IMR-90 (cell line): Measurements from ENCODE around the gene PLEKHG2. TPM values are rescaled to one million over a fixed set of nuclear protein-coding genes. Genes with fewer than 3 reads are reported as not detected.

Source experiments
- ATAC-seq: fragments of 200-7000 bp; cut with Tn5 transposase; 2 replicates; pipeline ENCODE4 v1.9.1; 2020; ENCODE audit warnings: low read depth, mild to moderate bottlenecking, moderate library complexity
- BruUV-seq: library from RNA; stranded (reverse); fragments of 400-500 nt; replicated peaks from 2 replicates; lab custom pipeline; 2021; lab: Mats Ljungman, UMichigan
- CTCF ChIA-PET: fragments of 300-600 bp; formaldehyde crosslinking; extraction: SDS; loops from one replicate; lab custom pipeline; 2021; ENCODE audit warnings: antibody characterized with exemption; lab: Yijun Ruan, JAX
- POLR2A ChIA-PET: fragments of 300-600 bp; sonication (Branson Sonifier 250); formaldehyde crosslinking; loops from one replicate; lab custom pipeline; 2022; ENCODE audit warnings: antibody characterized with exemption; ENCODE audit not compliant: unreplicated experiment; lab: Charles Lee
- DNase-seq: peaks from one replicate; pipeline ENCODE4 v3.0.0; 2013
- H2AFZ ChIP-seq: replicated peaks from 2 replicates; pipeline ENCODE3; 2013; ENCODE audit warnings: low read length, mild to moderate bottlenecking; ENCODE audit not compliant: poor library complexity
- H2AK5ac ChIP-seq: 2 replicates; pipeline ENCODE4 v1.6.1; 2013; ENCODE audit warnings: low read depth, low read length, inconsistent platforms
- H2AK9ac ChIP-seq: replicated peaks from 2 replicates; pipeline ENCODE3; 2013; ENCODE audit warnings: mild to moderate bottlenecking, low read depth, low read length, moderate library complexity; ENCODE audit not compliant: poor library complexity
- H2BK120ac ChIP-seq: 2 replicates; pipeline ENCODE4 v1.6.1; 2013; ENCODE audit warnings: low read depth, low read length, inconsistent platforms
- H2BK15ac ChIP-seq: 3 replicates; pipeline ENCODE4 v1.6.1; 2013; ENCODE audit warnings: low read depth, low read length, inconsistent platforms
- H2BK20ac ChIP-seq: 2 replicates; pipeline ENCODE4 v1.6.1; 2013; ENCODE audit warnings: low read depth, mild to moderate bottlenecking, inconsistent platforms, low read length, moderate library complexity
- H2BK5ac ChIP-seq: 2 replicates; pipeline ENCODE4 v1.6.1; 2013; ENCODE audit warnings: mild to moderate bottlenecking, low read depth, low read length, inconsistent platforms; ENCODE audit not compliant: poor library complexity, severe bottlenecking
- H3K14ac ChIP-seq: replicated peaks from 2 replicates; pipeline ENCODE4 v1.6.1; 2013; ENCODE audit warnings: low read depth, low read length, inconsistent platforms
- H3K18ac ChIP-seq: 2 replicates; pipeline ENCODE4 v1.6.1; 2013; ENCODE audit warnings: low read depth, low read length, control low read depth
- H3K23ac ChIP-seq: 2 replicates; pipeline ENCODE4 v1.6.1; 2013; ENCODE audit warnings: low read depth, low read length, inconsistent platforms
- H3K27ac ChIP-seq: 2 replicates; pipeline ENCODE4 v1.5.1; 2013; ENCODE audit warnings: mild to moderate bottlenecking, control low read depth, low read length; ENCODE audit not compliant: insufficient read depth
- H3K27me3 ChIP-seq: 2 replicates; pipeline ENCODE4 v1.6.1; 2013; ENCODE audit warnings: low read length; ENCODE audit not compliant: control insufficient read depth, insufficient read depth
- H3K36me3 ChIP-seq: 2 replicates; pipeline ENCODE4 v1.6.1; 2013; ENCODE audit warnings: low read length, mixed read lengths; ENCODE audit not compliant: control insufficient read depth, insufficient read depth
- H3K4ac ChIP-seq: 2 replicates; pipeline ENCODE4 v1.6.1; 2013; ENCODE audit warnings: low read depth, low read length, inconsistent platforms
- H3K4me1 ChIP-seq: 2 replicates; pipeline ENCODE4 v1.6.1; 2013; ENCODE audit warnings: low read length, mixed read lengths; ENCODE audit not compliant: control insufficient read depth, insufficient read depth
- H3K4me2 ChIP-seq: 2 replicates; pipeline ENCODE4 v1.6.1; 2013; ENCODE audit warnings: low read depth, mild to moderate bottlenecking, control low read depth, low read length, moderate library complexity
- H3K4me3 ChIP-seq: 2 replicates; pipeline ENCODE4 v1.5.1; 2013; ENCODE audit warnings: low read depth, mild to moderate bottlenecking, control low read depth, low read length, moderate library complexity; ENCODE audit not compliant: insufficient read depth
- H3K56ac ChIP-seq: 2 replicates; pipeline ENCODE4 v1.6.1; 2013; ENCODE audit warnings: low read length, inconsistent platforms; ENCODE audit not compliant: insufficient read depth; ENCODE audit errors: extremely low read depth
- H3K79me1 ChIP-seq, 2 experiments: 2 replicates each; pipeline ENCODE4 v1.6.1; 2013; ENCODE audit warnings: low read length in 2 of 2, inconsistent platforms in 1 of 2, low read depth in 1 of 2
- H3K9ac ChIP-seq: 2 replicates; pipeline ENCODE4 v1.6.1; 2013; ENCODE audit warnings: low read depth, low read length, control low read depth
- H3K9me1 ChIP-seq: 2 replicates; pipeline ENCODE4 v1.6.1; 2013; ENCODE audit warnings: low read length, inconsistent platforms; ENCODE audit not compliant: insufficient read depth
- H3K9me3 ChIP-seq: 2 replicates; pipeline ENCODE4 v1.6.1; 2013; ENCODE audit warnings: low read length; ENCODE audit not compliant: control insufficient read depth, insufficient read depth
- H4K20me1 ChIP-seq: 2 replicates; pipeline ENCODE4 v1.6.1; 2013; ENCODE audit warnings: low read length, inconsistent platforms; ENCODE audit not compliant: insufficient read depth
- H4K5ac ChIP-seq: 2 replicates; pipeline ENCODE4 v1.6.1; 2013; ENCODE audit warnings: mild to moderate bottlenecking, low read depth, low read length, control low read depth
- H4K8ac ChIP-seq, 2 experiments: 2 replicates each; pipeline ENCODE4 v1.6.1; 2013; ENCODE audit warnings: low read depth in 2 of 2, low read length in 2 of 2, control low read depth in 1 of 2, inconsistent platforms in 1 of 2
- H4K91ac ChIP-seq: 2 replicates; pipeline ENCODE4 v1.6.1; 2013; ENCODE audit warnings: low read depth, low read length, inconsistent platforms; ENCODE audit not compliant: insufficient read depth
- RAD21 ChIP-seq: IDR thresholded peaks from 2 replicates; pipeline ENCODE4 v1.6.1; 2012; ENCODE audit warnings: low read length, improper control_type of control experiment
- WGBS, 2 experiments: methylation state at CpG; one replicate each; pipeline versions ENCODE4 v1.1.5 to v1.1.7; 2013; ENCODE audit warnings: missing lambda C conversion rate in 2 of 2; ENCODE audit not compliant: insufficient read length in 1 of 2; ENCODE audit errors: extremely low coverage in 2 of 2; 5-methylcytosine and 5-hydroxymethylcytosine counted together
- dilution Hi-C: fragments of 300-500 bp; cut with HindIII; formaldehyde crosslinking; loops from one replicate; pipeline ENCODE4 v1.14.3; 2018; ENCODE audit warnings: low sequenced_read_pairs; ENCODE audit not compliant: unreplicated experiment
- in situ Hi-C: fragments of 300-500 bp; cut with MboI; formaldehyde crosslinking; loops from 3 replicates; pipeline ENCODE4 v1.14.3; 2019; ENCODE audit warnings: low sequenced_read_pairs, inconsistent platforms, mixed read lengths
- intact Hi-C: fragments of 100-400 bp; cut with micrococcal nuclease; formaldehyde crosslinking; loops from 2 replicates; pipeline ENCODE4 v1.10.0; 2022
- polyA plus RNA-seq, 3 experiments: library from polyadenylated mRNA; depleted of rRNA; stranded (reverse); fragments of >200 nt; gene quantifications; 2 replicates each; pipeline ENCODE4 v1.2.3, GENCODE V29; 2012; ENCODE audit warnings: low replicate concordance in 1 of 3
- total RNA-seq: library from RNA; depleted of rRNA; stranded (reverse); fragments of >200 nt; gene quantifications from 2 replicates; pipeline ENCODE4 v1.2.3, GENCODE V29; 2012
- TF ChIP-seq, protein P1 (sequence below): conservative IDR thresholded peaks from 2 replicates; pipeline ENCODE4 v1.5.1; 2012; ENCODE audit warnings: mild to moderate bottlenecking, low read depth, low read length, improper control_type of control experiment

PLEKHG2 gene
- total and polyA plus RNA-seq, 2 of the 4 experiments (the other 2 are of a cell fraction), result 6.5 to 28.3 TPM

DNA sequence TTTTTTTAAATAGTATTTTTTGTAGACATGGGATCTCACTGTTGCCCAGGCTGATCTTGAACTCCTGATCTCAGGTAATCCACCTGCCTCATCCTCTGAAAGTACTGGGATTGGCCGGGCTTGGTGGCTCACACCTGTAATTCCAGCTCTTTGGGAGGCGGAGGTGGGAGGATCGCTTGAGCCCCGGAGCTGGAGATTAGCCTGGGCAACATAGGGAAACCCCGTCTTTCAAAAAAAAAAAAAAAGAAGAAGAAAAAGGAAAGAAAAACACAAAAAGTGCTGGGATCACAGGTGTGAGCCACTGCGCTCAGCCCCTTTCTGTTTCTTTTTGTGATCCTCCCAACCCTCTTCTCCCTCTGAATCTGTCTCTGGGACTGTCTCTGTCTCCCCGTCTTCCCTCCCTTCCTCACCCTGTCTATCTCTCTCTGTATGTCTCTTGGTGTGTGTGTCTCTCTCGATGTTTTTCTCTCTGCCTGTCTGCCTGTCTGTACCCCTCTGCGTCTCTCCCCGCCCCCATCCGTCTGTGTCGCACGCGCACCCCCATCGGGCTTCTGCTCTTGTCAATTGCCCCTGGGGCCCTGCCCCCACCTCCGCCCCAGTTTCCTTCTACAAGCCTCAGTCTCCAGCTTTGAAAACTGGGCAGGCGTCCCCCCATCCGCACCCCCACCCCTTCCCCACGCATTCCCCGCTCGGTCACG, 6.4 kb upstream of the PLEKHG2 start:
- H2AK5ac ChIP-seq, result peak overlapping the region; percentile 91
- peak overlapping the region; percentile 84 for H3K9ac ChIP-seq
- DNase-seq, result no peak
- peak overlapping the region; percentile 59 to 64; a peak in 3 of 4 replicates for H4K8ac ChIP-seq
- peak overlapping the region; percentile 90 for H3K23ac ChIP-seq
- 0% methylated on average over 1 of the region's 22 CpGs; no CpG with 5 or more reads in 1 of the 2 experiments for WGBS, 2 experiments
- peak overlapping the region; percentile 82 for H2BK5ac ChIP-seq
- H2BK15ac ChIP-seq, result peak overlapping the region; percentile 82; the same call in 2 of the 3 replicates
- BruUV-seq, result no TSS peak
- peak overlapping the region; percentile 86 for H4K5ac ChIP-seq
- H4K91ac ChIP-seq, result peak overlapping the region; percentile 91
- peaks cover 33% of the 10 kb centered on the region for H3K4me1 ChIP-seq
- H3K4me3 ChIP-seq, result peak overlapping the region; percentile 35
- intact Hi-C loops (no loop called here), dilution Hi-C loops (no loop called here), in situ Hi-C loops (no loop called here)
- peaks cover 36% of the 10 kb centered on the region for H4K20me1 ChIP-seq
- peak overlapping the region; percentile 94 for H3K18ac ChIP-seq
- CTCF ChIA-PET, result no interaction called here
- H2BK20ac ChIP-seq, result peak overlapping the region; percentile 64; the same call in 1 of the 2 replicates
- peak overlapping the region; percentile 87 for H3K27ac ChIP-seq
- TF ChIP-seq, protein P1, sequence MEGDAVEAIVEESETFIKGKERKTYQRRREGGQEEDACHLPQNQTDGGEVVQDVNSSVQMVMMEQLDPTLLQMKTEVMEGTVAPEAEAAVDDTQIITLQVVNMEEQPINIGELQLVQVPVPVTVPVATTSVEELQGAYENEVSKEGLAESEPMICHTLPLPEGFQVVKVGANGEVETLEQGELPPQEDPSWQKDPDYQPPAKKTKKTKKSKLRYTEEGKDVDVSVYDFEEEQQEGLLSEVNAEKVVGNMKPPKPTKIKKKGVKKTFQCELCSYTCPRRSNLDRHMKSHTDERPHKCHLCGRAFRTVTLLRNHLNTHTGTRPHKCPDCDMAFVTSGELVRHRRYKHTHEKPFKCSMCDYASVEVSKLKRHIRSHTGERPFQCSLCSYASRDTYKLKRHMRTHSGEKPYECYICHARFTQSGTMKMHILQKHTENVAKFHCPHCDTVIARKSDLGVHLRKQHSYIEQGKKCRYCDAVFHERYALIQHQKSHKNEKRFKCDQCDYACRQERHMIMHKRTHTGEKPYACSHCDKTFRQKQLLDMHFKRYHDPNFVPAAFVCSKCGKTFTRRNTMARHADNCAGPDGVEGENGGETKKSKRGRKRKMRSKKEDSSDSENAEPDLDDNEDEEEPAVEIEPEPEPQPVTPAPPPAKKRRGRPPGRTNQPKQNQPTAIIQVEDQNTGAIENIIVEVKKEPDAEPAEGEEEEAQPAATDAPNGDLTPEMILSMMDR, result no peak
- TF ChIP-seq RAD21, result no peak
- peak overlapping the region; percentile 89 for H2AK9ac ChIP-seq
- H3K27me3 ChIP-seq, result no peaks in the 10 kb centered on the region
- H3K4me2 ChIP-seq, result peak overlapping the region; percentile 93
- peak overlapping the region; percentile 90 for H2BK120ac ChIP-seq
- H3K4ac ChIP-seq, result peak overlapping the region; percentile 95
- H3K9me1 ChIP-seq, result peaks cover 9% of the 10 kb centered on the region
- peak overlapping the region; percentile 87 for H3K14ac ChIP-seq
- POLR2A ChIA-PET, result interaction anchor here (0.6 to 1.9 kb wide), 4 partner anchors 8 to 30 kb away, joined by 3 to 14 read pairs (median 4); partner anchors contain the start of genes MED29, PAF1 and RPS16
- peak overlapping the region; percentile 46; the same call in 1 of the 2 replicates for H3K56ac ChIP-seq
- H2AFZ ChIP-seq, result peak overlapping the region; percentile 74
- peaks cover 0 to 40% of the 10 kb centered on the region in 2 experiments; a peak in 2 of 4 replicates for H3K79me1 ChIP-seq
- H3K9me3 ChIP-seq, result no peaks in the 10 kb centered on the region
- peaks cover 15% of the 10 kb centered on the region for H3K36me3 ChIP-seq
- no peak for ATAC-seq
